NCI-H226 (cell line): ENCODE measurements around the gene CCM2.
"Not testable (repeated sequence)": the region's sequence is repeated elsewhere in the genome, so short reads cannot be mapped to it uniquely, and the experiment has no call there.

Experiments
- DNase-seq: peaks from one replicate; pipeline ENCODE4 v3.0.0-alpha.2; 2015

Gene CCM2

GRCh38 chr7:44982535-44982923 is 17.5 kb upstream of the CCM2 start:
- DNase-seq = no peak

GRCh38 chr7:44982970-44983369 is 17.0 kb upstream of the CCM2 start:
- DNase-seq = no peak

- no peak for DNase-seq
Measured at GRCh38 chr7:44983742-44984477, 16.1 kb upstream of the CCM2 start.

- no peak for DNase-seq
Measured at GRCh38 chr7:44984478-44984758, 15.6 kb upstream of the CCM2 start.

GRCh38 chr7:44985033-44985695 is 14.8 kb upstream of the CCM2 start:
- DNase-seq = no peak

GRCh38 chr7:44985900-44986217 is 14.1 kb upstream of the CCM2 start:
- DNase-seq = no peak

- peak; percentile 96 for DNase-seq
Measured at GRCh38 chr7:44986218-44987053, 13.6 kb upstream of the CCM2 start.

GRCh38 chr7:44987457-44987856 is 12.5 kb upstream of the CCM2 start:
- DNase-seq = no peak

- DNase-seq = no peak
Measured at GRCh38 chr7:44987996-44988395, 12.0 kb upstream of the CCM2 start.

GRCh38 chr7:44988701-44989100 is 11.3 kb upstream of the CCM2 start:
- DNase-seq = no peak

GRCh38 chr7:44989132-44989531 is 10.9 kb upstream of the CCM2 start:
- DNase-seq = no peak

GRCh38 chr7:44990109-44991023 is 9.6 kb upstream of the CCM2 start:
- peak; percentile 53 for DNase-seq

- not testable (repeated sequence) for DNase-seq
Measured at GRCh38 chr7:44992004-44992795, 7.8 kb upstream of the CCM2 start.

GRCh38 chr7:44994877-44995554 is 5.0 kb upstream of the CCM2 start:
- DNase-seq = no peak

GRCh38 chr7:44995555-44996493 is 4.2 kb upstream of the CCM2 start:
- no peak for DNase-seq

GRCh38 chr7:44998153-44998871 is 1.7 kb upstream of the CCM2 start:
- no peak for DNase-seq

- DNase-seq = peak; percentile 99
Measured at GRCh38 chr7:44999245-45000092, 532 bp upstream of the CCM2 start.

- DNase-seq = no peak
Measured at GRCh38 chr7:45001138-45001694, 1.2 kb downstream of the CCM2 start.
